Subcutaneous adipose tissue (tissue), 4 donors: ENCODE results near the gene RPL12. TPM values are rescaled to one million over a fixed set of nuclear protein-coding genes. Genes with fewer than 3 reads are reported as not detected.

Experiments
- total RNA-seq, 4 donors: library from RNA; depleted of rRNA; stranded (reverse); fragments of >200 nt; gene quantifications; one replicate each; pipeline ENCODE4 v1.1.0, GENCODE V29; 2016
- TF ChIP-seq, protein P1 (sequence below): fragments of 450-650 bp; IDR thresholded peaks from one replicate; pipeline ENCODE4 v1.5.1; 2016; ENCODE audit warnings: low read depth, mild to moderate bottlenecking, control low read depth, antibody characterized with exemption, moderate library complexity

Gene RPL12
- total RNA-seq, 4 donors from 2014 or later: 1,869 to 2,956 (median 2,710) TPM

DNA sequence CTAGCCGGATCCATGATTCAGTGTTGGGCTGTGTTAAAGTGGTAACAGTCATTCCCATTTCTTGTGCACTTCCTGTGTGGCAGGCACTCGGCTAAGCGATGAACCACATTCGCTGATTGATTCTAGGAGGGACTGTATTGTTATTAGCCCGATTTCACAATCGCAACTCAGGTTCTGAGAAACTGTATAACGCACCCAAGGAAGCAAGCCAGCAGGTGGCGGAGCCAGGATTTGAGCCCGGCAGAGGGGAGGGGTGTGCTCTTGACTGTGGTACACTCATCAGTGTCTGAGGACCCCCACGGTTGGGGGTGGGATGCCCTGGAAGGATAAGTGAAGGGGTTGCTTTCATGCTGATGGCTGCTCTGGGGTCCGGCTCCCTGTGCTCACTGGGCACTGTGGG is 34.8 kb upstream of the RPL12 start:
- TF ChIP-seq, protein P1, sequence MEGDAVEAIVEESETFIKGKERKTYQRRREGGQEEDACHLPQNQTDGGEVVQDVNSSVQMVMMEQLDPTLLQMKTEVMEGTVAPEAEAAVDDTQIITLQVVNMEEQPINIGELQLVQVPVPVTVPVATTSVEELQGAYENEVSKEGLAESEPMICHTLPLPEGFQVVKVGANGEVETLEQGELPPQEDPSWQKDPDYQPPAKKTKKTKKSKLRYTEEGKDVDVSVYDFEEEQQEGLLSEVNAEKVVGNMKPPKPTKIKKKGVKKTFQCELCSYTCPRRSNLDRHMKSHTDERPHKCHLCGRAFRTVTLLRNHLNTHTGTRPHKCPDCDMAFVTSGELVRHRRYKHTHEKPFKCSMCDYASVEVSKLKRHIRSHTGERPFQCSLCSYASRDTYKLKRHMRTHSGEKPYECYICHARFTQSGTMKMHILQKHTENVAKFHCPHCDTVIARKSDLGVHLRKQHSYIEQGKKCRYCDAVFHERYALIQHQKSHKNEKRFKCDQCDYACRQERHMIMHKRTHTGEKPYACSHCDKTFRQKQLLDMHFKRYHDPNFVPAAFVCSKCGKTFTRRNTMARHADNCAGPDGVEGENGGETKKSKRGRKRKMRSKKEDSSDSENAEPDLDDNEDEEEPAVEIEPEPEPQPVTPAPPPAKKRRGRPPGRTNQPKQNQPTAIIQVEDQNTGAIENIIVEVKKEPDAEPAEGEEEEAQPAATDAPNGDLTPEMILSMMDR: no peak

DNA sequence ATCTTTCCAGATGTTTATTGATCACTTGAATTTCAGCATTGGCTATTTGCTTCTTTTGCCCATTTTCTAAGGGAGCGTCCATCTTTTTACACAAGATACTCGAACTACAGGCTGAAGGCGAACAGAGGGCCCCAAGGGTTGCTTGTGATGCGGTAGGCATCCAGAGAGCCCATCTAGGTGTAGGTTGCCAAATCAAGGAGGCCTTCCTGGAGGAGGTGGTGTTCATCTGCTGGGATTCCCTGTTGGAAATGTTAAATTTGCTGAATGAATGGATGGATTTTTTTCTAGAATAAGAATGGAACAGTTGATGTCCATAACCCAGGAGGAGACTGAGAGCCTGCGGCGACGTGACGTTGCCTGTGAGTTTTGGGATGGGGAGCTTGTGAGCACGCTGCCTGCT is 31.5 kb upstream of the RPL12 start:
- TF ChIP-seq, protein P1: no peak

DNA sequence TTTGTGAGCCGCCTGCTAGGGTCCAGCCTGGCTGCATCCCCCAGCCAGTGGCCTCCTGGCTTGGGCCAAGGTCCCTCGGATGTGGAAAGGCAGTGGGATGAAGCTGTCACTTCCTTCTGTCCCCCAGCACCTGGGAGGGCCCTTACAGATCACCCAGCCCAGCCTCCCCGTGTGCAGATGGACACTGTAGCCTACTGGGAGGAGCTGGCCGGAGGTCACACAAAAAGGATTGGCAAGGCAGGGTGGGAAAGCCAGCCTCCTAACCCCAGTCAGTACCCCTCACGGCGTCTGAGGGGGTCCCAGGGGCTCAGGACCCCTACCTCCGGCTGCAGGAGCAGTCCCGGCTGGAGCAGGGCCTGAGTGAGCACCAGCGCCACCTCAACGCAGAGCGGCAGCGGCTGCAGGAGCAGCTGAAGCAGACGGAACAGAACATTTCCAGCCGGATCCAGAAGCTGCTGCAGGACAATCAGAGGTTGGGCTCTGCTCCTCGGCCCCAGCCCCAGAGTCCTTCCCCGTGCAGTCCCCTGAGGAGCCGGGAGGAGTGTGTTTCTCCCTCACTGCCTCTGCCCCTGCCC is 28.4 kb upstream of the RPL12 start:
- TF ChIP-seq, protein P1: no peak

DNA sequence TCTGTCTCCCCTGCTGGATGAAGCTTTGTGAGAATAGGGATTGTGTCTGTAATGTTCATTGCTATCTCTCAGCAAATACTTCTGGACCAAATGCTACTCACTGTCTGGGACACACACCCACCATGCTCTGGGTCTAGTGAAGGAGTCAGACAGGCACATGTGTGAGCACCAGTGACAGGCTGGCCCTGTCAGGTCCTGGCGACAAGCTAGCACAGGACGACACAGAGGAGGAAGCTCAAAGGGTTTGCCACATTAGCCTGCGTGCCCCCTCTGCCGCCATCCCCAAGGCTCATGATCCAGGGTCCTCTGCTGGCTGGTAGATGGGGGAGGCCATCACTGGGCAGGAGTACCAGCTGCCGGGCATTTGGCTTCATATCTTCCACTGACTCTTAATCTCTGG is 23.4 kb upstream of the RPL12 start:
- TF ChIP-seq, protein P1: no peak

DNA sequence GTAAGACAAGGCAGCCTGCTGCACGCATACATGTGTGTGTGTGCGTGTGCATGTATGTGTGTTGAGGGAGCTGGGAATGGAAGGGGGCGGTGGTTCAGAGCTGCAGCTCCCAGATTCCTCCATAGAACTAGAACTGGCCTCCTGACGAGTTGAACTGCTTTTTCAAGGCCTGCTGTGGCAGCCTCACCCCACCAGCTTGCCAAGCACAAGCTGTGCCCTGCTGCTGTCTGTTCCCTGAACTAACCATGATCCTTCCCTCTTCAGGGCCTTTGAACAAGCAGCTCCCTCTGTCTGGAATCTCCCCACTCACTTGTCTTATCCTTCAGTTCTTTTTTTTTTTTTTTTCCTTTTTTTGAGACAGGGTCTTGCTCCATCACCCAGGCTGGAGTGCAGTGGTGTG is 22.7 kb upstream of the RPL12 start:
- TF ChIP-seq, protein P1: no peak

DNA sequence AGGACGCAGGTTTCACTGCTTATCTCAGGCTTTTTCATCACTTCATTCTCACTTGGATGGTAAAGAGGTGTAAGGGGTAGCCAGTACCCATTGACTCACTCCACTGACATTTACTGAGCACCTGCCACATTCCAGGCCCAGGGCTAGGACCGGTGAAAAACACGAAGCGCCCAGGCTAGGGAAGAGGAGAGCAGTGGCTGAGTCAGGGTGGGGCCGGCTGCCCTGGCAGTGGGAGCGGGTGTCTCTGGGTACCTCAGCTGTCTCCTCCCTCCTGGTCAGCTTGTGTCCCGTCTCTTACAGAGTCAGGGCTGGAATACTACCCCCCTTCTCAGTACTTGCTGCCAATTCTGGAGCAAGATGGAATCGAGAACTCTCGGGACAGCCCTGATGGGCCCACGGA is 22.3 kb upstream of the RPL12 start:
- TF ChIP-seq, protein P1: no peak

DNA sequence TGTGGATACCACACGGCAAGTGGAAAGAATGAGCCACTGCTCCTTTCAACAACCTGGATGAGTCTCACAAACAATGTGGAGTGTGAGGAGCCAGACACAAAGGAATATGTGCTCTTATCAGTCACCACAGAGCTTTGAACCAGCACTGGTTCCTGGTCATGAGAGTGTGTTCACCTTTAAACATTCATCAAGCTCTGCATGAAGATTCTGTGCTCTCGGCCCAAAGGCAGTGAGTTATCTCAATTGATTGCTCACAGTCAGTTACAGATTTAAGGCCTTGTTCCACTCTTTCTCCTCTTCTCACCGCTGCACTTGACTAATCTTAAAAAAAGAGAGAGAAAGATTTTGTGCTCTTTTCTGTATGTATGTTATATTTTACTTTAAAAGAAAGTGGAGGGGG is 19.5 kb upstream of the RPL12 start:
- TF ChIP-seq, protein P1: no peak
